PC-9 (cell line): ENCODE results near the gene BAIAP2L2.

Experiments
- EZH2 ChIP-seq: fragments of 200-600 bp; sonication (generic); IDR thresholded peaks from 2 replicates; pipeline ENCODE4 v1.8.0; 2017; ENCODE audit warnings: antibody characterized with exemption, low read depth
- TF ChIP-seq, protein P1 (sequence below): fragments of 200-600 bp; sonication (generic); conservative IDR thresholded peaks from 2 replicates; pipeline ENCODE4 v1.6.1; 2017; ENCODE audit warnings: mixed run types, antibody characterized with exemption, mild to moderate bottlenecking, moderate library complexity

GRCh38 chr22:38103641-38104040 lies 6.8 kb downstream of the BAIAP2L2 start:
- TF ChIP-seq, protein P1, sequence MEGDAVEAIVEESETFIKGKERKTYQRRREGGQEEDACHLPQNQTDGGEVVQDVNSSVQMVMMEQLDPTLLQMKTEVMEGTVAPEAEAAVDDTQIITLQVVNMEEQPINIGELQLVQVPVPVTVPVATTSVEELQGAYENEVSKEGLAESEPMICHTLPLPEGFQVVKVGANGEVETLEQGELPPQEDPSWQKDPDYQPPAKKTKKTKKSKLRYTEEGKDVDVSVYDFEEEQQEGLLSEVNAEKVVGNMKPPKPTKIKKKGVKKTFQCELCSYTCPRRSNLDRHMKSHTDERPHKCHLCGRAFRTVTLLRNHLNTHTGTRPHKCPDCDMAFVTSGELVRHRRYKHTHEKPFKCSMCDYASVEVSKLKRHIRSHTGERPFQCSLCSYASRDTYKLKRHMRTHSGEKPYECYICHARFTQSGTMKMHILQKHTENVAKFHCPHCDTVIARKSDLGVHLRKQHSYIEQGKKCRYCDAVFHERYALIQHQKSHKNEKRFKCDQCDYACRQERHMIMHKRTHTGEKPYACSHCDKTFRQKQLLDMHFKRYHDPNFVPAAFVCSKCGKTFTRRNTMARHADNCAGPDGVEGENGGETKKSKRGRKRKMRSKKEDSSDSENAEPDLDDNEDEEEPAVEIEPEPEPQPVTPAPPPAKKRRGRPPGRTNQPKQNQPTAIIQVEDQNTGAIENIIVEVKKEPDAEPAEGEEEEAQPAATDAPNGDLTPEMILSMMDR, result no peak
- no peak for TF ChIP-seq EZH2
